ENCODE data around the gene BMP8B. TPM values are rescaled to one million over a fixed set of nuclear protein-coding genes. Genes with fewer than 3 reads are reported as not detected.

Gene BMP8B
- polyA plus RNA-seq, 6 donors from 2014 or later = 0.09 to 0.84 (median 0.31) TPM; not detected in 2

GRCh38 chr1:39711104-39711965, 77.3 kb downstream of the BMP8B start:
- H3K36me3 Mint-ChIP-seq = no peaks in the 10 kb centered on the region
- peaks cover 35 to 50% (median 42%) of the 10 kb centered on the region in 3 donors for H3K27me3 Mint-ChIP-seq
- H3K27ac Mint-ChIP-seq = no peak overlapping the region
- peaks cover 0 to 1% (median 0%) of the 10 kb centered on the region in 7 donors for H3K9me3 Mint-ChIP-seq
- no peak for ATAC-seq (ENCODE audit: low read depth in 2 of 2)
- H3K4me3 Mint-ChIP-seq = no peak overlapping the region
- DNase-seq = no peak
- no peaks in the 10 kb centered on the region for H3K4me1 Mint-ChIP-seq

- Mint-ChIP-seq H3K27me3 (peaks cover 18 to 31% (median 21%) of the 10 kb centered on the region in 3 donors), H3K9me3 (peaks cover 0 to 1% (median 0%) of the 10 kb centered on the region in 7 donors), H3K27ac (no peak overlapping the region), H3K36me3 (no peaks in the 10 kb centered on the region), H3K4me1 (no peaks in the 10 kb centered on the region), H3K4me3 (no peak overlapping the region)
- DNase-seq = no peak
- no peak for ATAC-seq (ENCODE audit: low read depth in 2 of 2)
These were observed 81.2 kb downstream of the BMP8B start for GRCh38 chr1:39707506-39707905.

Other genes starting within 250 kb of the BMP8B start
- 10 to 100 TPM in 5 of 6 donors, 1 to 10 TPM in 1; 8.0 to 32.3 (median 15.9) TPM for gene PABPC4, start 212.1 kb downstream of the BMP8B start, polyA plus RNA-seq (ENCODE audit: low read depth in 6 of 6)
- not detected for gene HEYL, start 149.2 kb downstream of the BMP8B start, polyA plus RNA-seq (ENCODE audit: low read depth in 6 of 6)
- gene NT5C1A, start 116.8 kb downstream of the BMP8B start, polyA plus RNA-seq (ENCODE audit: low read depth in 6 of 6) = not detected
- gene HPCAL4, start 97.4 kb downstream of the BMP8B start, polyA plus RNA-seq (ENCODE audit: low read depth in 6 of 6) = not detected
- 100 to 1,000 TPM in 2 of 6 donors, 10 to 100 TPM in 4; 52.8 to 118 (median 82.0) TPM for gene PPIE, start 50.0 kb downstream of the BMP8B start, polyA plus RNA-seq (ENCODE audit: low read depth in 6 of 6)
- 1 to 10 TPM in 1 of 6 donors, under 1 TPM in 2, not detected in 3; 0.47 to 2.3 (median 0.92) TPM for gene OXCT2, start 17.5 kb downstream of the BMP8B start, polyA plus RNA-seq (ENCODE audit: low read depth in 6 of 6)
- 10 to 100 TPM in 1 of 6 donors, 1 to 10 TPM in 5; 4.4 to 10.2 (median 6.9) TPM for gene TRIT1, start 94.6 kb upstream of the BMP8B start, polyA plus RNA-seq (ENCODE audit: low read depth in 6 of 6)
- under 1 TPM in 2 of 6 donors, not detected in 4; 0.12 to 0.36 TPM for gene MYCL, start 113.1 kb upstream of the BMP8B start, polyA plus RNA-seq (ENCODE audit: low read depth in 6 of 6)
- under 1 TPM in 5 of 6 donors, not detected in 1; 0.43 to 0.79 (median 0.65) TPM for gene MFSD2A, start 166.3 kb upstream of the BMP8B start, polyA plus RNA-seq (ENCODE audit: low read depth in 6 of 6)

All from naive B cell (primary cell).